Subcutaneous abdominal adipose tissue (tissue), 5 donors: Measurements from ENCODE around the gene BTBD2.

Experiments
- H3K27ac ChIP-seq: one replicate; pipeline ENCODE4 v1.7.0; 2013; ENCODE audit warnings: low read depth, mild to moderate bottlenecking, inconsistent platforms, low read length, moderate library complexity
- H3K27me3 ChIP-seq, 5 donors: one replicate each; pipeline ENCODE4 v1.7.0; 2013; ENCODE audit warnings: low read length in 5 of 5, inconsistent platforms in 1 of 5; ENCODE audit not compliant: control insufficient read depth in 5 of 5, insufficient read depth in 4 of 5
- H3K36me3 ChIP-seq, 5 donors: one replicate each; pipeline ENCODE4 v1.7.0; 2013; ENCODE audit warnings: low read length in 5 of 5; ENCODE audit not compliant: control insufficient read depth in 5 of 5, insufficient read depth in 5 of 5
- H3K4me1 ChIP-seq, 5 donors: one replicate each; pipeline ENCODE4 v1.7.0; 2013; ENCODE audit warnings: low read length in 5 of 5, mild to moderate bottlenecking in 3 of 5, moderate library complexity in 1 of 5; ENCODE audit not compliant: control insufficient read depth in 5 of 5, insufficient read depth in 5 of 5
- H3K4me3 ChIP-seq, 5 donors: one replicate each; pipeline ENCODE4 v1.7.0; 2013; ENCODE audit warnings: low read length in 5 of 5, low read depth in 1 of 5
- H3K9ac ChIP-seq, 5 donors: one replicate each; pipeline ENCODE4 v1.7.0; 2013; ENCODE audit warnings: low read length in 5 of 5, mild to moderate bottlenecking in 4 of 5, moderate library complexity in 3 of 5
- H3K9me3 ChIP-seq, 5 donors: one replicate each; pipeline ENCODE4 v1.7.0; 2013; ENCODE audit warnings: low read length in 5 of 5; ENCODE audit not compliant: control insufficient read depth in 5 of 5
- donor health status: healthy.
- donor health status: healthy.
- donor health status: healthy.
- donor health status: healthy.
- donor health status: healthy.

BTBD2 gene

GRCh38 chr19:2050349-2050990 lies 35.0 kb upstream of the BTBD2 start:
- peaks cover 21 to 76% (median 72%) of the 10 kb centered on the region in 5 donors for H3K4me1 ChIP-seq
- H3K27ac ChIP-seq = peak overlapping the region; percentile 98
- no peaks in the 10 kb centered on the region for H3K9me3 ChIP-seq
- peak overlapping the region; percentile 72 to 98 (median 93) for H3K4me3 ChIP-seq
- peaks cover 0 to 29% (median 23%) of the 10 kb centered on the region in 5 donors for H3K36me3 ChIP-seq
- H3K9ac ChIP-seq = peak overlapping the region; percentile 89 to 95 (median 90)
- H3K27me3 ChIP-seq = peaks cover 0 to 4% (median 0%) of the 10 kb centered on the region in 5 donors

- H3K4me3 ChIP-seq = peak overlapping the region; percentile 72 to 98 (median 93)
- H3K9ac ChIP-seq = peak overlapping the region; percentile 89 to 95 (median 90)
- peaks cover 20 to 78% (median 74%) of the 10 kb centered on the region in 5 donors for H3K4me1 ChIP-seq
- no peaks in the 10 kb centered on the region for H3K9me3 ChIP-seq
- H3K27me3 ChIP-seq = peaks cover 0 to 4% (median 0%) of the 10 kb centered on the region in 5 donors
- peaks cover 0 to 35% (median 29%) of the 10 kb centered on the region in 5 donors for H3K36me3 ChIP-seq
- peak overlapping the region; percentile 98 for H3K27ac ChIP-seq
These were observed 34.3 kb upstream of the BTBD2 start for GRCh38 chr19:2049741-2050348.

GRCh38 chr19:2048959-2049740 lies 33.6 kb upstream of the BTBD2 start:
- H3K36me3 ChIP-seq = peaks cover 0 to 42% (median 36%) of the 10 kb centered on the region in 5 donors
- H3K4me1 ChIP-seq = peaks cover 21 to 82% (median 78%) of the 10 kb centered on the region in 5 donors
- H3K27me3 ChIP-seq = peaks cover 0 to 4% (median 0%) of the 10 kb centered on the region in 5 donors
- peak overlapping the region; percentile 72 to 98 (median 93) for H3K4me3 ChIP-seq
- peak overlapping the region; percentile 98 for H3K27ac ChIP-seq
- peak overlapping the region; percentile 89 to 95 (median 90) for H3K9ac ChIP-seq
- H3K9me3 ChIP-seq = no peaks in the 10 kb centered on the region

- no peaks in the 10 kb centered on the region for H3K9me3 ChIP-seq
- peak overlapping the region; percentile 89 to 95 (median 90) for H3K9ac ChIP-seq
- peaks cover 21 to 86% (median 84%) of the 10 kb centered on the region in 5 donors for H3K4me1 ChIP-seq
These were observed 32.8 kb upstream of the BTBD2 start for GRCh38 chr19:2048104-2048958.

GRCh38 chr19:2047449-2048103 lies 32.1 kb upstream of the BTBD2 start:
- H3K27ac ChIP-seq = peak overlapping the region; percentile 98
- peak overlapping the region in 4 of 5 donors; percentile 28 to 95 (median 76) for H3K9ac ChIP-seq
- H3K4me1 ChIP-seq = peaks cover 21 to 92% (median 92%) of the 10 kb centered on the region in 5 donors
- H3K4me3 ChIP-seq = peak overlapping the region in 3 of 5 donors; percentile 11 to 98 (median 22)
- H3K36me3 ChIP-seq = peaks cover 0 to 58% (median 49%) of the 10 kb centered on the region in 5 donors
- no peaks in the 10 kb centered on the region for H3K9me3 ChIP-seq
- peaks cover 0 to 4% (median 0%) of the 10 kb centered on the region in 5 donors for H3K27me3 ChIP-seq

More at GRCh38 chr19:2048104-2048958, 32.8 kb upstream of the BTBD2 start:
- Histone ChIP-seq H3K4me3 (peak overlapping the region in 4 of 5 donors; percentile 79 to 98 (median 94)), H3K36me3 (peaks cover 0 to 50% (median 41%) of the 10 kb centered on the region in 5 donors), H3K27me3 (peaks cover 0 to 4% (median 0%) of the 10 kb centered on the region in 5 donors), H3K27ac (peak overlapping the region; percentile 98)

GRCh38 chr19:2047076-2047448 lies 31.5 kb upstream of the BTBD2 start:
- H3K27me3 ChIP-seq = peaks cover 0 to 4% (median 0%) of the 10 kb centered on the region in 5 donors
- H3K4me1 ChIP-seq = peaks cover 21 to 91% (median 91%) of the 10 kb centered on the region in 5 donors
- peak overlapping the region; percentile 98 for H3K27ac ChIP-seq
- H3K4me3 ChIP-seq = peak overlapping the region in 1 of 5 donors; percentile 11
- no peaks in the 10 kb centered on the region for H3K9me3 ChIP-seq
- H3K9ac ChIP-seq = peak overlapping the region in 3 of 5 donors; percentile 28 to 95 (median 63)
- H3K36me3 ChIP-seq = peaks cover 0 to 62% (median 51%) of the 10 kb centered on the region in 5 donors

GRCh38 chr19:2046046-2046907 lies 30.8 kb upstream of the BTBD2 start:
- Histone ChIP-seq H3K27ac (peak overlapping the region; percentile 98), H3K27me3 (peaks cover 0 to 4% (median 0%) of the 10 kb centered on the region in 5 donors), H3K36me3 (peaks cover 0 to 67% (median 57%) of the 10 kb centered on the region in 5 donors), H3K4me3 (peak overlapping the region in 1 of 5 donors; percentile 7), H3K9me3 (no peaks in the 10 kb centered on the region), H3K9ac (peak overlapping the region in 2 of 5 donors; percentile 35 to 48), H3K4me1 (peaks cover 17 to 90% (median 90%) of the 10 kb centered on the region in 5 donors)

GRCh38 chr19:2045501-2046045 lies 30.1 kb upstream of the BTBD2 start:
- H3K36me3 ChIP-seq = peaks cover 0 to 74% (median 64%) of the 10 kb centered on the region in 5 donors
- H3K9me3 ChIP-seq = no peaks in the 10 kb centered on the region
- H3K9ac ChIP-seq = peak overlapping the region in 2 of 5 donors; percentile 33 to 69
- H3K4me1 ChIP-seq = peaks cover 17 to 96% (median 96%) of the 10 kb centered on the region in 5 donors
- H3K4me3 ChIP-seq = peak overlapping the region in 1 of 5 donors; percentile 7
- peaks cover 0 to 4% (median 0%) of the 10 kb centered on the region in 5 donors for H3K27me3 ChIP-seq
- H3K27ac ChIP-seq = peak overlapping the region; percentile 98
